Measurements from ENCODE around the gene PHRF1. TPM values are rescaled to one million over a fixed set of nuclear protein-coding genes. Genes with fewer than 3 reads are reported as not detected.

The PHRF1 gene
- total RNA-seq, 2 donors from 2014 or later = 12.4 to 14.2 TPM

DNA sequence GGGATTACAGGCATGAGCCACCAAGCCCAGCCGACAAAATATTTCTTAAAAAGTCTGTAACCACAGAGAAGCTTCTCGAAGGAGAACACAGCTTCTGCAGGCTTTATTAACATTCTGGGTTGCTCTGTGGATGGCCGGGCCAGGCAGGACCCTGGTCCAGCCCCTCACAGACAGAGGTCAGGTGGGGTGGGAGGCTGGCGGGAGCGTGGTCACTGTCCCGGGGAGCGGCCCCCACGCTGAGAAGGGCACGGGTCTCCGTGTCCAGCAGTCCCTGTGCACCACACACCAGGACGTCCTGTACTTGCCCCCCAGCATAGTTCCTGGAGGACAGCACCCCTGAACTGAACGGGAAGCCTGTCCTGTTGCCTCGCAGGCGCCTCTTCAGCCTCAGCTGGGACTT lies 80.2 kb downstream of the PHRF1 start:
- Histone ChIP-seq H3K27me3 (no peaks in the 10 kb centered on the region), H3K27ac (no peak overlapping the region), H3K36me3 (peaks cover 24% of the 10 kb centered on the region), H3K4me1 (no peaks in the 10 kb centered on the region), H3K4me3 (no peak overlapping the region), H3K9me3 (no peaks in the 10 kb centered on the region)
- TF ChIP-seq, protein P1, sequence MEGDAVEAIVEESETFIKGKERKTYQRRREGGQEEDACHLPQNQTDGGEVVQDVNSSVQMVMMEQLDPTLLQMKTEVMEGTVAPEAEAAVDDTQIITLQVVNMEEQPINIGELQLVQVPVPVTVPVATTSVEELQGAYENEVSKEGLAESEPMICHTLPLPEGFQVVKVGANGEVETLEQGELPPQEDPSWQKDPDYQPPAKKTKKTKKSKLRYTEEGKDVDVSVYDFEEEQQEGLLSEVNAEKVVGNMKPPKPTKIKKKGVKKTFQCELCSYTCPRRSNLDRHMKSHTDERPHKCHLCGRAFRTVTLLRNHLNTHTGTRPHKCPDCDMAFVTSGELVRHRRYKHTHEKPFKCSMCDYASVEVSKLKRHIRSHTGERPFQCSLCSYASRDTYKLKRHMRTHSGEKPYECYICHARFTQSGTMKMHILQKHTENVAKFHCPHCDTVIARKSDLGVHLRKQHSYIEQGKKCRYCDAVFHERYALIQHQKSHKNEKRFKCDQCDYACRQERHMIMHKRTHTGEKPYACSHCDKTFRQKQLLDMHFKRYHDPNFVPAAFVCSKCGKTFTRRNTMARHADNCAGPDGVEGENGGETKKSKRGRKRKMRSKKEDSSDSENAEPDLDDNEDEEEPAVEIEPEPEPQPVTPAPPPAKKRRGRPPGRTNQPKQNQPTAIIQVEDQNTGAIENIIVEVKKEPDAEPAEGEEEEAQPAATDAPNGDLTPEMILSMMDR (IDR thresholded peaks at IDR 0.05) = no peak
- no peak for DNase-seq (ENCODE audit: low spot score)

GRCh38 chr11:656866-657265 lies 80.6 kb downstream of the PHRF1 start:
- Histone ChIP-seq H3K36me3 (peaks cover 24% of the 10 kb centered on the region), H3K4me3 (no peak overlapping the region), H3K27ac (no peak overlapping the region), H3K9me3 (no peaks in the 10 kb centered on the region), H3K27me3 (no peaks in the 10 kb centered on the region), H3K4me1 (no peaks in the 10 kb centered on the region)
- TF ChIP-seq, protein P1 (IDR thresholded peaks at IDR 0.05) = no peak
- DNase-seq (ENCODE audit: low spot score) = no peak

- H3K4me1 ChIP-seq = peaks cover 0 to 3% of the 10 kb centered on the region in 2 donors
- no peak overlapping the region for H3K4me3 ChIP-seq
- DNase-seq (ENCODE audit: low spot score) = no peak
- TF ChIP-seq, protein P1 (IDR thresholded peaks at IDR 0.05) = no peak
- peaks cover 24% of the 10 kb centered on the region for H3K36me3 ChIP-seq
- no peak overlapping the region for H3K27ac ChIP-seq
- H3K9me3 ChIP-seq = no peaks in the 10 kb centered on the region
- no peaks in the 10 kb centered on the region for H3K27me3 ChIP-seq
These were observed 81.4 kb downstream of the PHRF1 start for GRCh38 chr11:657691-658126.

DNA sequence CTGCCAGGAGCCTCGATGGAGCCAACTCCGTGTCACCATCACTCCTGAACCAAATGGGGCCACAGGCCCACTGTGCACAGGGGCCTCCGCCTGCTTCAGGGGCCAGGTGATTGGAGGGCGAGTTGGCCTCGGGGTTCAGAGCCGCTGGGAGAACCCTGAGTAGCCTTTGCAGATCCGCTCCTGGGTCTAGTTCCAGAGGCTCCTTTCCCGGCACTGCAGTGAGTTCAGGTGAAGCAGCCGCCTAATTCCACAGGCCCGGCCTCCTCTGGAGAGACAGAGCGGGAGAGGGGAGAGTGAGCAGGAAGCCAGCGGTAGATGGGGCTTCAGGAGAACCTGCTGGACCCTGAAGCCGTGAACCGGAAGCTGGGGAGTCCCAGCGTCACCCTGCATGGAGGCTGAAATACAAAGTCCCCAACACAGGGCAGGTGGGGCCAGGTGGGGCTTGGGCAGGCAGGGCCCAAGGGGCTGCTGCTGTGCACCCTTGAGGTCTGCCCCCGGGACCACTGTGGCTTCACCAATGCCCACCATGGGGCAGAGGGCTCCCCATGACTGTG lies 83.3 kb downstream of the PHRF1 start:
- peaks cover 24% of the 10 kb centered on the region for H3K36me3 ChIP-seq
- TF ChIP-seq, protein P1 (IDR thresholded peaks at IDR 0.05) = no peak
- DNase-seq (ENCODE audit: low spot score) = no peak
- H3K9me3 ChIP-seq = no peaks in the 10 kb centered on the region
- H3K4me1 ChIP-seq = peaks cover 0 to 5% of the 10 kb centered on the region in 2 donors
- no peak overlapping the region for H3K27ac ChIP-seq
- H3K27me3 ChIP-seq = no peaks in the 10 kb centered on the region
- no peak overlapping the region for H3K4me3 ChIP-seq

GRCh38 chr11:660281-660680 lies 84.0 kb downstream of the PHRF1 start:
- H3K27ac ChIP-seq = no peak overlapping the region
- no peak overlapping the region for H3K4me3 ChIP-seq
- H3K9me3 ChIP-seq = no peaks in the 10 kb centered on the region
- TF ChIP-seq, protein P1 (IDR thresholded peaks at IDR 0.05) = no peak
- no peak for DNase-seq (ENCODE audit: low spot score)
- no peaks in the 10 kb centered on the region for H3K27me3 ChIP-seq
- peaks cover 24% of the 10 kb centered on the region for H3K36me3 ChIP-seq
- peaks cover 0 to 5% of the 10 kb centered on the region in 2 donors for H3K4me1 ChIP-seq

Data from right atrium auricular region (tissue), 2 donors.